Measurements from ENCODE around the gene RNF220.

The RNF220 gene

GRCh38 chr1:44636688-44637598 lies 231.9 kb downstream of the RNF220 start:
- no peak for DNase-seq (ENCODE audit: low read depth)

DNA sequence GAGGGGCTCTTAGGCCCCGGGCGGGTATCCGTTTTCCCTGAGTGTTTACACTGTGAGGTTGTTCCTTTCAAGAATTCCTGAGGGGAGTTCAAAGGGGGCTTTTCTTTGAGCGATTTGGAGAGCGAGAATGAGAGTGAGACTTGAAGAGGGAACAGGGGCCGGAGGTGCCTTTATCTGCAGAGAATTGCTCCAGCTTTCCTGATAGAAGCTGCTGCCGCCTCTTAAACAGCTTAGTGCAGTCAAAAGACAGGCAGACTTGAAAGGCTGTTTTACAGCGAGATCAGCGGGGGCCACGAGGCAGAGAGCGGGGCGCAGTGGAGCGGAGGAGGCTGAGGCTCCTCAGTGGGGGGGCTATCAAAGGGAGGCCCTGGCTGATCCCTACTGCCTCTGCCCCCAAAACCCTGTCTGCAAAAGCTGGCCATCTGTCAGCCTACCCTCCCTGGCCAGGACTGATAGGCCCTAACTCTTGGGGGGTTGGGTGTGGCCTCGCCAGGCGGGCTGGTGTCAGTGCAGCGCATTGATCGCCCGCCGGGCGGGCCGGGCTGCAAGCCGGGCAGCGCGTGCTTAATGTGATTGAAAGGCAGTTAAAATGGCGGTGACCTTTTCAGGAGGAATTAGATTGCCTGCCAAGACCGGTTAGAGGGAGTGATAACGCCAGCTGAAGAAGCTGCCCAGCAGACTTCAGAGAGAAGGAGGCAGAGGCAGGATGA lies 232.8 kb downstream of the RNF220 start:
- DNase-seq (ENCODE audit: low read depth): no peak

GRCh38 chr1:44640200-44640853 lies 235.3 kb downstream of the RNF220 start:
- DNase-seq (ENCODE audit: low read depth): no peak

DNA sequence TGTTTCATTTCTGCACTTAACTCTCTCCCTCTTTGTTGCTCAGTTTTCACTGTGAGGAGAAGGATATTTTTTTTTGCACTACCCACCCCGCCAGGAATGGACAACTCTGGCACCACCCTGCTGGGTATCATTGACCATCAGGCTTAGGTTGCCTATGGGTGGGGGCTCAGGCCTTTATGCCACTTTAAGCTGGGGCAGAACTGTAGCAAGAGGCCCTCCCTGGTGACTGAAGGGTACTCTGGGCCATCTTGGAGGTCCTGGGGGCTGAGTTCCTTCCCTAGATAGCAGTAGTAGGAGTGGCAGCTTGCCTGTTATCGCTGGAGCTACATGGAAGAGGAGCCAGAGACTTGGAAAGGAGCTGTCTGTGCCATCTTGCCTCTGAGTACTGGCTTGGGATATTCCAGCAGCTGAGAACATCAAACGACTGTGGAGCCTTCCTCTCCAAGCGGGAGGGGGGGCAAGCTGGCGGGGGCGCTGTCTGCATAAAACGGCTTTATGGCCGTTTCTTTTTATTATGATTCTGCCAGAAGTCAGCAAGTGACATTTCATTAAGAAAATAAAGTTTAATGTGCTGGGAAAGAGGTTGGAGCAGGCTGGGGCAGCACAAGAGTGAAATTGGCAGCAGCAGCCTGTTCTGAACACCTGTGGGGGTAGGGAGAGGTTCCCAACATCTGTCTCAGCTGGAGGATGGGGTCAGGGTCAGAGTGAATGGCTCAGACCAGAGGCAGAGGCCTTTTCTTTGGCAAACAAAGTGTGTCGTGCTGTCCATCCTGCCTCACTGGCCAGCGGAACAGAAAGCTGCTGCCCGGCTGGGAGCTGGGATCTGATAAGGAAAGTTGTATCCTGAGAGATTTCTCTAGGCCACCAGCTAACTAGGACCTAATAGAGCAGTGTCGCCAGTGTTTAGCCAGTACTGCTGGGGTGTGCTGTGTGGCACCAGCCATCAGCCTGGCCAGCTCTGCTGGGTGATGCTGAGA lies 236.4 kb downstream of the RNF220 start:
- no peak for DNase-seq (ENCODE audit: low read depth)

- DNase-seq (ENCODE audit: low read depth): no peak
Observed at GRCh38 chr1:44642255-44642654, 237.2 kb downstream of the RNF220 start.

DNA sequence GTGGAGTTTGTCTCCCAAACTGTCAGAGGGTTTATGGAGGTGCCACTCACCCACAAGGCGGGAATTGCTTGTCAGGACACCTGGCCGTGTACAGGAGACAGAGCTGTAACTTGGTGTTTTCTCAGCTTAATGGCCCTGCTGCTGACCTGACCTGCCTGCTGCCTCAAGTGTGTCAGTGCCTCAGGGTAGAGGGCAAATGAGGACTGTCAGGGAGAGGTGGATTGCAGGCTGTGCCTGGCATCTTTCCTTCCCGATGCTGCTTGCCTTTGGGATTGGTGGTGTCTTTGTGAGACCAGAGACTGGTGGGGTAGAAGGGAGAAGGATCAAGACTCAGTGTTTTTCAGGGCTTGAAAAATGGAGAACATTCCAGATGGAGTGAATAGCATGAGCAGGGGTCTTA lies 237.9 kb downstream of the RNF220 start:
- DNase-seq (ENCODE audit: low read depth): no peak

DNA sequence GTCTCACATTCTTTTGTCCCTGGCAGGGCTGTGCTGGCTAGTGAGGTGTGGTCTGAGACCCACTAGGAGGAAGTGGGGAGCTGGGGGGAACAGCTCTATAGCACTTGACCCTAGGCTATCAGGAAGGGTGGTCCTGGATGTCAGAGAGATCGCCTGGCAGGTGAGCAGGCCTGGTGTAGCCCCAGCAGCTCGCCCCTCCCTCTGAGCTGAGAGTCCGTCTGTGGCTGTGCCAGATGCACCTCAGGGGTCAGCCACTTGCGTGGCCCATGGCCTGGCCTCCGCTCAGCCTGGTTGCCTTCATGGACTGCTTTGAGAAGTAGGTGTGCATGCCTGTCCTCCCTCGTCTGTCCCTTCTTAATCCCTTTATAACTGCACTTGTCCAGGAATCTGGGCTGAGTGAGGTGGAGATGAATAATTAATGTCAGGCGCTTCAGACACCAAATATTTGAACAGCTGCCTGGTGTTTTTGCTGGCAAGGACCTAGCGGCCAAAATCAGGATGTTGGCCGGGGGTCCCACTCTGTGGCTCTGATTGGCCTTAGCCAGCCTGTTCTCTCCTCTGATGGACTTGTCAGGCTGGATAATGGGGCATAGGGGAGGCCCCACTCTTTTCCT lies 238.8 kb downstream of the RNF220 start:
- no peak for DNase-seq (ENCODE audit: low read depth)

GRCh38 chr1:44644806-44645205 lies 239.8 kb downstream of the RNF220 start:
- DNase-seq (ENCODE audit: low read depth): no peak

DNA sequence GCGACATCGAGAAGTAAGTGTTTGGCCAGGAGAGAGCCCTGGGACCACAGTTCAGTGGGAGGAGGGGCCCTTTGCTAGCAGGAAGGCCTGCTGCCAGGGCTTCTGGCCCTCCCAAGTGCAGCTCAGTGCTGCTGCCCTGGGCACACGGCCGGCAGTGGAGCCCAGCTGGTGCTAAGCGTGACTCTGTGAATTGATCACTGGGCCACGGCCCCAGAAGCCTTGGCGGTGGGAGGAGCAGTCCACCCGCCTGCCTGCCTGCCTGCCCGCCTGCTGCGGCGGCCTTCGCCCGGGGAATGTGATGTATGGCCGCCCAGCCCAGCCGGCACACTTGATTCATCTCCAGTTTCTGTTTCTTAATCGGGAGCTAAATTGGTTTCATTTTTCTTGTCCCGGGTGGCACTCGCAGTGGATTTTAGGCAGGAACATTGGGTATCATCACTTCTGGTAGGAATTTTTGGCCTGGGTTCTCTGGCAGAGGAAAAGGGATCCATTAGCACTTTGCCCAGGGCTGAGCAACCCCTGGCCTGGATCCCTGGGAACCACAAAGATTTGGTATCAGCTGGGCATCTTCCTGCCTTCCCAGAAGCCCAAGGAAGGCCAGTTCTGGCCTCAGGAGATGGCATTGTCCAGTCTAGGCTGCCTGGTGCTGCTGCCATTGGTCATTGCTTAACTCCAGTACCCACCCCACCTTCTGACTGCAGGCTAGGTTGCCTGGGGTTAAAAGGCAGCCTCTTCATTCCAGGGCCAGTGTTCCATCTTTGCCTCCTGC lies 240.6 kb downstream of the RNF220 start:
- DNase-seq (ENCODE audit: low read depth): peak; percentile 70

- no peak for DNase-seq (ENCODE audit: low read depth)
Observed at GRCh38 chr1:44646261-44647110, 241.4 kb downstream of the RNF220 start.

GRCh38 chr1:44647896-44648295 lies 242.8 kb downstream of the RNF220 start:
- no peak for DNase-seq (ENCODE audit: low read depth)

GRCh38 chr1:44648529-44649250 lies 243.6 kb downstream of the RNF220 start:
- no peak for DNase-seq (ENCODE audit: low read depth)

DNA sequence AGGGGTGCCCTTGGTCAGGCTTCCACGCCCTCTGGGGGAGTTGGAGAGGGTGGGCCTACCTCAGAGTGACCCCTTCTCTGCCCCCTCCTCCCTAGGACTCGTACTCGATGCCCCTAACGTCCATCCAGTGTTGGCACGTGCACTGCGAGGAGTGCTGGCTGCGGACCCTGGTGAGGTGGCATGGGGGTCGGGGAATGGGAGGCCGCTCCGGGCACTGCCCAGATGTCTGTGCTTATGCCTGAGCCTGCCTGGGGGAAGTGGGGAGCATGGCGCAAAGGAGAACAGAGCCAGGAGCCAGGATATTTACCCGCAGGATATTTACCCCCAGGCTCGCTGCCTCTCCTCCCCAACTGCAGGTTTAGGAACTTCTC lies 244.7 kb downstream of the RNF220 start:
- DNase-seq (ENCODE audit: low read depth): no peak

GRCh38 chr1:44650159-44650831 lies 245.2 kb downstream of the RNF220 start:
- no peak for DNase-seq (ENCODE audit: low read depth)

DNA sequence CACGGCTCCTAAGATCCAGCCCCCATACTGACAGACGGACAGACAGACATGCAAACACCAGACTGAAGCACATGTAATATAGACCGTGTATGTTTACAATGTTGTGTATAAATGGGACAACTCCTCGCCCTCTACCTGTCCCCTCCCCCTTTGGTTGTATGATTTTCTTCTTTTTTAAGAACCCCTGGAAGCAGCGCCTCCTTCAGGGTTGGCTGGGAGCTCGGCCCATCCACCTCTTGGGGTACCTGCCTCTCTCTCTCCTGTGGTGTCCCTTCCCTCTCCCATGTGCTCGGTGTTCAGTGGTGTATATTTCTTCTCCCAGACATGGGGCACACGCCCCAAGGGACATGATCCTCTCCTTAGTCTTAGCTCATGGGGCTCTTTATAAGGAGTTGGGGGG lies 246.0 kb downstream of the RNF220 start:
- DNase-seq (ENCODE audit: low read depth): no peak

DNA sequence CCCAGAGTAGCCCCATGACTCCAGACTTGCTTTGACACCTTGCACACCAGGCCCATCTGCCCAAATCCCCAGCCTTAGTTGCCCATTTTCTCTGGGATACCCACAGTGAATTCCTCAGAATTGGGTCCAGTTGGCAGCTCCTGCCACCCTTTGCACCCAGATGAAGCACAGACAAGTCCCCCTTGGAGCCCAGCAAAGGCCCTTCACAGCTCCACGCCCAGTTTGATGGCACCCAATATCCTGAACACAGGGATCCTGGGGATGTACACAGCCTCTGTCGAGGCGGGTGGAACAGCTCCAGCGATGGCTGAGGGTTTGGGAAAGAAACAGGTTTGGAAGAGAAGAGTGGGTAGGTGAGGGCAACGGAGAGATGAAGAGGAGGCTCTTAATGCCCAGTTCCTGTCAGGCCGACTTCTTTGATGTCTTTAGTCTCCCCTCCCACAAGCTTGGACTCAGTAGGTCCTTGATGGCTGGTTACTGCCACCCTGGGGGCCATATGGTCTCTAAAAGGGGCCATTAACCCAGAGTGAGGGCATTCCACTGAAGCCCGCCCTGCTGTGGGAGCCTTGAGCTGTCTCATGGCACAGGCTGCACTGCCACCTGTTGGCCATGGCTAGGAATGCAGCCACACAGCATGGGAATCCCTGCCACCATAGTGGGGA lies 247.5 kb downstream of the RNF220 start:
- no peak for DNase-seq (ENCODE audit: low read depth)

GRCh38 chr1:44653107-44653964 lies 248.3 kb downstream of the RNF220 start:
- no peak for DNase-seq (ENCODE audit: low read depth)

Measured in stromal cell of bone marrow (primary cell).